ENCODE data around the gene EEPD1. TPM values are rescaled to one million over a fixed set of nuclear protein-coding genes. Genes with fewer than 3 reads are reported as not detected.
"Not testable (repeated sequence)": the region's sequence is repeated elsewhere in the genome, so short reads cannot be mapped to it uniquely, and the experiment has no call there.

Gene EEPD1
- total and polyA plus RNA-seq, 10 donors = 7.7 to 23.4 (median 14.6) TPM

DNA sequence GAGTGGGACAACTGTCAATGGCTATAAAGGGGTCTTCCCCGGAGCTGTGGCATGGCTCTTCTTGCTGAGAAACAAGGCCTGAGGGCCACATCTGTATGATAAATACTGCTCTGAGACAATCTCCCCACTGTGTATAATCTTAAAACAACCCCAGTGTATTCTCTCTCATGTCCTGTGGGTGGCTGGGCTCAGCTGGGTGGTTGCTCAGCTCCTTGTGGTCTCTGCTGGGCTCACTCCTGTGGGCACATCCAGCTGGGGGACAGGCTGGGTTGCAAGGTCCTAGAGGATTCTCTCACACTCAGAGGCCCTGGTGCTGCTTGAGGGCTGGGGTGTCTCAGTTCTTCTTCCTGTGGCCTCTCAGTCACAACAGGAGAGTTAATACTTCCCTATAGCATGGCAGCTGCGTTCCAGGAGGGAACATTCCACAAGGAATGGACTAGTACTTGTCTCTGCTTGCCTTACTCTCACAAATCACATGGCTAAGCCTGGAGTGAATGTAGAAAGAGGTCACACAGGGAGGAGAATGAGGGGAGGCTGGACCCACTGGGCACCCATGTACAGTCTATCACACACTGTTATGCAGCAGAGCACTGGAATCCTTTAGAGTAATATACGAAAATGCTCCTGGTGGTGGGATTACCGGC is 4.5 kb upstream of the EEPD1 start:
- peaks cover 4 to 19% (median 6%) of the 10 kb centered on the region in 6 donors for H3K4me1 ChIP-seq
- WGBS, 5 donors = 70 to 91% (median 89%) methylated on average over 4 of the region's 4 CpGs
- no peaks in the 10 kb centered on the region for H3K36me3 ChIP-seq
- TF ChIP-seq, protein P1, sequence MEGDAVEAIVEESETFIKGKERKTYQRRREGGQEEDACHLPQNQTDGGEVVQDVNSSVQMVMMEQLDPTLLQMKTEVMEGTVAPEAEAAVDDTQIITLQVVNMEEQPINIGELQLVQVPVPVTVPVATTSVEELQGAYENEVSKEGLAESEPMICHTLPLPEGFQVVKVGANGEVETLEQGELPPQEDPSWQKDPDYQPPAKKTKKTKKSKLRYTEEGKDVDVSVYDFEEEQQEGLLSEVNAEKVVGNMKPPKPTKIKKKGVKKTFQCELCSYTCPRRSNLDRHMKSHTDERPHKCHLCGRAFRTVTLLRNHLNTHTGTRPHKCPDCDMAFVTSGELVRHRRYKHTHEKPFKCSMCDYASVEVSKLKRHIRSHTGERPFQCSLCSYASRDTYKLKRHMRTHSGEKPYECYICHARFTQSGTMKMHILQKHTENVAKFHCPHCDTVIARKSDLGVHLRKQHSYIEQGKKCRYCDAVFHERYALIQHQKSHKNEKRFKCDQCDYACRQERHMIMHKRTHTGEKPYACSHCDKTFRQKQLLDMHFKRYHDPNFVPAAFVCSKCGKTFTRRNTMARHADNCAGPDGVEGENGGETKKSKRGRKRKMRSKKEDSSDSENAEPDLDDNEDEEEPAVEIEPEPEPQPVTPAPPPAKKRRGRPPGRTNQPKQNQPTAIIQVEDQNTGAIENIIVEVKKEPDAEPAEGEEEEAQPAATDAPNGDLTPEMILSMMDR (IDR thresholded peaks at IDR 0.05 in 8 of 11, conservative IDR thresholded peaks at IDR 0.05 in 3 of 11) = no peak
- no peak for TF ChIP-seq POLR2A (IDR thresholded peaks at IDR 0.05)
- no peak for TF ChIP-seq POLR2AphosphoS5 (IDR thresholded peaks at IDR 0.05)
- peak overlapping the region in 1 of 8 donors; percentile 16 for H3K27ac ChIP-seq
- no peak for DNase-seq
- no peak overlapping the region for H3K4me3 ChIP-seq
- no peaks in the 10 kb centered on the region for H3K27me3 ChIP-seq (replicated peaks in 1 of 7)
- H3K9me3 ChIP-seq = peaks cover 0 to 9% (median 7%) of the 10 kb centered on the region in 8 donors
- intact Hi-C loops (cut with DNase I; ENCODE audit: low total_unique reads) = no loop called here

DNA sequence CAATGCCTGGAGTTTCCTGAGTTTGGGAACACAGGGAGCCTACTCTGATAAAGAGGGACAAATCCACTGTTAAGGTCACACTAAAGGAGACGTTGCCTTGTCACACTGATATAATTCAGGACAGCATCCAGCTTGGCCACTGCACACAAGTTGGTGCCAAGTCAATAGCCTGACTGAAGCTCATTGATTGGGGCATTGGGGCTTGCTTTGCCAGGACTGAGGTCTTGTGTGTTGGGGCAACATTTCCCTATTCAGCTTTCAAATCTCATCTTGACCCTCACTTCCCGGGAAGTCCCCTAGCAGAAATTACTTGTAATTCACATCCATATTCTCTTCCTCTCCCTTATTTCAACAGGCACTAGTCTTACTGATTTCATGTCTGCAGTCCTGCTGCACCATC is 3.8 kb upstream of the EEPD1 start:
- intact Hi-C loops (cut with DNase I; ENCODE audit: low total_unique reads); H3K9me3 ChIP-seq; H3K4me3 ChIP-seq; H3K36me3 ChIP-seq; H3K27me3 ChIP-seq (replicated peaks in 1 of 7); DNase-seq; H3K27ac ChIP-seq: not testable (repeated sequence)
- WGBS, 5 donors = 42 to 83% methylated on average over 1 to 2 of the region's 2 CpGs; no CpG with 5 or more reads in 3 of the 5 donors
- H3K4me1 ChIP-seq = peaks cover 10 to 19% (median 13%) of the 10 kb centered on the region in 6 donors

DNA sequence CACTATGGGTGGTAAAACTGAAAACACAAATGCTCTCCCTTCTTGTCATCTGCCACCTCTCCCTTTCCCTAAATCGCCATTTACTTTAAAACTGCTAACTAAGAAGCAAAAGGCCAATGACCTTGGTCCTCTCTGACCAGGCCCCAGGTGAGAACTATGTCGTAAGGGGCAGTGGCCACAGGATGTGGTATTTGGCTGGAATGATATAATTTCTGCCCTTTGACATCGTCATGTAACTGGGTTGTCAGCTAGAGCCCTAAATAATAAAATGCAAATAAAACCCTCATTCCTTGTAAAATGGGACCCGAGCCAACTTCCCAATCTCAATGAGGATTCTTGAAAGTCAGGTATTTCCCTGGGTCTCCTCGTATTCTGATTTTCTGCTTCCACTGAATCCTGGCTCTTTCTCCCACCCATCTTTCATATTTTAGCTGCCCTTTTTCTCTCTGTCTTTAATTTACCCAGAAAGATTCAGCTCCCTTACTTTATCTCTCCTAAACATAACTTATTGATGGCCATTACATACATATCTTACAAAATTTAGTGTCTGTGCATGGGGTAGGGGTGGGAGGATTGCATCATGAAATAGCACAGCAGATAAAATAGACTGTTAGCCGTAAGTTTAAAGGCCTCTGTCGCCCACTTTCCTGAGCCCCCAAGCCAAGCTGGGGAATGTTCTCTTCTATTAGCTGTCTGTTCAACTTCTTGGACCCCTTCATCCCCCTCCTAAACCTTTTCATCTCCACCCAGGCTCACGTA is 3.2 kb upstream of the EEPD1 start:
- Histone ChIP-seq H3K27ac (peak overlapping the region in 1 of 8 donors; percentile 21), H3K36me3 (peaks cover 0 to 4% (median 0%) of the 10 kb centered on the region in 6 donors), H3K9me3 (peaks cover 0 to 9% (median 7%) of the 10 kb centered on the region in 8 donors), H3K4me3 (no peak overlapping the region), H3K27me3 (replicated peaks in 1 of 7) (no peaks in the 10 kb centered on the region), H3K4me1 (peaks cover 12 to 25% (median 19%) of the 10 kb centered on the region in 6 donors)
- 67 to 88% (median 78%) methylated on average over 7 to 8 of the region's 8 CpGs for WGBS, 5 donors
- intact Hi-C loops (cut with DNase I; ENCODE audit: low total_unique reads) = loop anchor here (10.0 kb wide), 1 partner anchor 135 kb away; no protein-coding TSS in a partner anchor
- DNase-seq = no peak
- TF ChIP-seq POLR2A (IDR thresholded peaks at IDR 0.05) = no peak
- TF ChIP-seq POLR2AphosphoS5 (IDR thresholded peaks at IDR 0.05) = no peak
- TF ChIP-seq, protein P1 (IDR thresholded peaks at IDR 0.05 in 8 of 11, conservative IDR thresholded peaks at IDR 0.05 in 3 of 11) = no peak

DNA sequence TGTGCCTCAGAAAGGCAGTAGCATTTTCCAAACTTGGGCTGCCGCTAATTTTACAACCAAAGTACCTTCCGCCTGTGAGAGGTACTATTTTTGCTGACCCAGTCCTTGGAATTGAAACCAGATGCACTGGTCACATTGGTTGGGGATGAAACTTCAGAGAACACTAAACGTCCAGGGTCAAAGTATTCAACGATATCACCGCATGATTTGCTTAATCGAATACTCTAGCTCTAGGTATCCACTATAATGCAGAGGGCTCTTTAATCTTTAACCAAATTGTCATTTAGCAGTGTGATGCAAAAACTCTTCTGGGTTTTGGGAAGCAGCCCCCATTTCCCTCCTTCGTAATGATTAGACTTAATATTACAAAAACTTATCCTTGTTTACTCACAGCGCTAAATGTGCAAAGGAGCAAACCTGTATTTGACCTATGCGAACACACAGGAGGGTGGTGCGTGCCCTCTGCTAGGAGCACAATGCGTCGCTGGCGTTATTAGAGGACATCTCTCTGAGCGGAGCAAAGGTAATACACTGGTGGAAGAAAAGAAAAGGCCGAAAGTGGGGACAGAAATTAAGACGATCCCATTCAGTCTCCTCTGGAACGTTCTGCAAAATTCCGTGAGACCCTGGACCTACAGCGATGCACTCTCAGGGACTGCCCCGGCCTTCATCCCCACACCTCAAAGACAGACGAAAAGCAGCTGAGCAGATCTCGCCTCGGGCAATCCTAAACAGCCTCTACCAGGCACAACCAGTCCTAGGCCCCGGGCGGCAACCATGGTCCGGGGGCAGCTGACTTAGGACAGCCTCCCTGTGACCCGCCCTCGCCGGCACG is 916 bp upstream of the EEPD1 start:
- no peak for TF ChIP-seq POLR2AphosphoS5 (IDR thresholded peaks at IDR 0.05)
- no peak for TF ChIP-seq POLR2A (IDR thresholded peaks at IDR 0.05)
- TF ChIP-seq, protein P1 (IDR thresholded peaks at IDR 0.05 in 8 of 11, conservative IDR thresholded peaks at IDR 0.05 in 3 of 11) = no peak
- intact Hi-C loops (cut with DNase I; ENCODE audit: low total_unique reads) = loop anchor here (10.0 kb wide), 1 partner anchor 133 kb away; no protein-coding TSS in a partner anchor
- Histone ChIP-seq H3K9me3 (peaks cover 0 to 9% (median 7%) of the 10 kb centered on the region in 8 donors), H3K27ac (peak overlapping the region in 7 of 8 donors; percentile 2 to 94 (median 69)), H3K4me3 (peak overlapping the region in 7 of 8 donors; percentile 21 to 90 (median 74)), H3K36me3 (peaks cover 0 to 6% (median 0%) of the 10 kb centered on the region in 6 donors), H3K4me1 (peaks cover 14 to 47% (median 39%) of the 10 kb centered on the region in 6 donors), H3K27me3 (replicated peaks in 1 of 7) (no peaks in the 10 kb centered on the region)
- no peak for DNase-seq
- 37 to 52% (median 49%) methylated on average over 30 of the region's 30 CpGs for WGBS, 5 donors

Measured in spleen (tissue), 11 donors.